Erythroblast (primary cell): ENCODE results near the gene USP3.

ENCODE experiments used
- GATA1 ChIP-seq: IDR thresholded peaks from 2 replicates; pipeline ENCODE4 v1.6.1; 2011; ENCODE audit warnings: low read depth, mild to moderate bottlenecking, control low read depth, low read length, moderate library complexity
- POLR2A ChIP-seq: IDR thresholded peaks from 2 replicates; pipeline ENCODE4 v1.6.1; 2011; ENCODE audit warnings: mild to moderate bottlenecking, low read length

DNA sequence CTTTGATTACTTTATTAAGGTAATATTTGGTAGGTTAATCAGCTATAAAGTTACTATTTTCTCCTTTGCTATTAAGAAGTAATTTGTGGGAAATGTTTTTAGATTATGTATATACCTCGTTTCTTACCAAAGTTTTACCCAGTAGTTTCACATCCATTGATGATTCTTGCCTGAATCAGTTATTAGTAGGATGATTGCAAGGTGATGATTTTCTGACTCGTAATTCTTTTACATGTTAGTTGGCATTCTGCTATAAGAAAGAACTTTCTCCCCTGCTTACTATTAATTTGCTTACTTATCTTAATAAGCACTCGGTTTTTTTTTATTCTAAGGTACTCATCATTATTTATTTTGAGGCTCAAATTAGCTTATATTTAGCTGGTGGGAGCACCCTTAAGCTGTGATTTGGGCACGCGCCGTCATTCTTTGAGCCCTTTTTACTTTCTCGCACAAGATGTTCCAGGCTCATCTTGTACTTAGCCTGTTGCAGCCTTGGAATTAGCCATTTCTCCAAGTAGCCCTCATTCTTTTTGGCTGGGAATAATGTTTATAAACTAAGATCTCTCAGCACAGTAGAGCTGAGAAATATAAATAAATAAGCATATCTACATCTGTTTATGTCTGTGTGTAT is 15.3 kb downstream of the USP3 start:
- TF ChIP-seq POLR2A: no peak
- TF ChIP-seq GATA1: no peak
